ENCODE data around the gene SLC14A1.
"Not testable (repeated sequence)": the region's sequence is repeated elsewhere in the genome, so short reads cannot be mapped to it uniquely, and the experiment has no call there.

SLC14A1 gene

DNA sequence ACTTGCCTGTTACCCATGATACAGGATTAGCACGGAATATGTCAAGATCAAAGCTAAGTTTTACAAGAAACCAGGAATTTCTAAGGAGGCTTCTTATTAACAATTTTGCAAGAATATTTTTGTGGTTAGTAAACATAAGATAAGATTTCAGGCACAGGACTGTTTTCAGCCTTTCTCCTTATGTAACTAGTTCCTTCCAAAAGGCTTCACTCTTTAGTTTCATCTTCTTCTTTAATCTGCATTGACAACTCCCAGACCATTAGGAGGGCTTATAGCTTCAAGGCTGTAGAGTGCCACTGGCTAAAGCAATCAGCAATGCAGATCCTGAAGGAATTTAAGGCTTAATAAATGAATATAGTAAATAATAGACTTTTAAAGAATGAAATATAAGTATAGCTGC, 29.3 kb downstream of the SLC14A1 start:
- H3K14ac ChIP-seq (ENCODE audit: low read length), result no peak overlapping the region
- H2AK5ac ChIP-seq (ENCODE audit: low read depth, low read length), result no peak overlapping the region
- H2BK12ac ChIP-seq (ENCODE audit: low read length), result no peak overlapping the region
- H3K9ac ChIP-seq (ENCODE audit: low read depth, low read length, poor library complexity), result no peak overlapping the region
- H3K4ac ChIP-seq (ENCODE audit: low read length), result no peak overlapping the region
- H4K91ac ChIP-seq (ENCODE audit: low read depth, low read length, poor library complexity), result no peak overlapping the region
- WGBS, 2 donors (ENCODE audit: extremely low coverage in 2 of 2, insufficient read length in 2 of 2, insufficient replicate concordance in 1 of 2), result no CpG with 5 or more reads among the region's 1 CpG
- DNase-seq (ENCODE audit: low spot score), result no peak
- H2BK5ac ChIP-seq (ENCODE audit: low read length), result no peak overlapping the region
- no peak overlapping the region for H2AFZ ChIP-seq (ENCODE audit: low read length)
- H3K4me1 ChIP-seq (ENCODE audit: control insufficient read depth in 2 of 2, insufficient read depth in 1 of 2, low read depth in 1 of 2, low read length in 2 of 2), result no peaks in the 10 kb centered on the region
- H3K23ac ChIP-seq (ENCODE audit: low read depth, low read length, poor library complexity), result no peak overlapping the region
- H3K4me2 ChIP-seq (ENCODE audit: insufficient read depth, low read length, poor library complexity, severe bottlenecking), result no peak overlapping the region
- H3K9me3 ChIP-seq (replicated peaks in 1 of 2; ENCODE audit: control insufficient read depth in 2 of 2, insufficient read depth in 1 of 2, low read depth in 1 of 2, low read length in 2 of 2), result no peaks in the 10 kb centered on the region
- H3K27ac ChIP-seq (replicated peaks; ENCODE audit: low read length), result no peak overlapping the region
- H3K79me1 ChIP-seq (ENCODE audit: low read depth, low read length), result no peaks in the 10 kb centered on the region
- H2BK15ac ChIP-seq (ENCODE audit: low read length), result no peak overlapping the region
- no peak overlapping the region for H3K4me3 ChIP-seq (ENCODE audit: low read length in 2 of 2)
- H3K27me3 ChIP-seq (ENCODE audit: control insufficient read depth in 3 of 3, insufficient read depth in 3 of 3, low read depth in 1 of 3, low read length in 3 of 3), result no peaks in the 10 kb centered on the region
- no peak overlapping the region for H3K18ac ChIP-seq (ENCODE audit: low read length)
- no peaks in the 10 kb centered on the region for H3K36me3 ChIP-seq (replicated peaks in 1 of 2; ENCODE audit: control insufficient read depth in 2 of 2, insufficient read depth in 2 of 2, low read length in 2 of 2)
- H2BK120ac ChIP-seq (ENCODE audit: low read depth, low read length), result no peak overlapping the region
- H4K8ac ChIP-seq (ENCODE audit: low read depth, low read length), result no peak overlapping the region

GRCh38 chr18:45755934-45756333, 32.0 kb downstream of the SLC14A1 start:
- no peak overlapping the region for H3K23ac ChIP-seq (ENCODE audit: low read depth, low read length, poor library complexity)
- no peak overlapping the region for H3K18ac ChIP-seq (ENCODE audit: low read length)
- H3K9me3 ChIP-seq (replicated peaks in 1 of 2; ENCODE audit: control insufficient read depth in 2 of 2, insufficient read depth in 1 of 2, low read depth in 1 of 2, low read length in 2 of 2), result no peaks in the 10 kb centered on the region
- H2BK12ac ChIP-seq (ENCODE audit: low read length), result no peak overlapping the region
- H3K4ac ChIP-seq (ENCODE audit: low read length), result no peak overlapping the region
- no peak overlapping the region for H2BK5ac ChIP-seq (ENCODE audit: low read length)
- no peak overlapping the region for H3K27ac ChIP-seq (replicated peaks; ENCODE audit: low read length)
- no CpG with 5 or more reads among the region's 4 CpGs for WGBS, 2 donors (ENCODE audit: extremely low coverage in 2 of 2, insufficient read length in 2 of 2, insufficient replicate concordance in 1 of 2)
- no peak overlapping the region for H2AK5ac ChIP-seq (ENCODE audit: low read depth, low read length)
- no peak overlapping the region for H3K14ac ChIP-seq (ENCODE audit: low read length)
- no peak overlapping the region for H4K8ac ChIP-seq (ENCODE audit: low read depth, low read length)
- no peak overlapping the region for H2AFZ ChIP-seq (ENCODE audit: low read length)
- H3K9ac ChIP-seq (ENCODE audit: low read depth, low read length, poor library complexity), result no peak overlapping the region
- H3K4me1 ChIP-seq (ENCODE audit: control insufficient read depth in 2 of 2, insufficient read depth in 1 of 2, low read depth in 1 of 2, low read length in 2 of 2), result peaks cover 0 to 7% of the 10 kb centered on the region in 2 donors
- no peak overlapping the region for H3K4me3 ChIP-seq (ENCODE audit: low read length in 2 of 2)
- no peaks in the 10 kb centered on the region for H3K27me3 ChIP-seq (ENCODE audit: control insufficient read depth in 3 of 3, insufficient read depth in 3 of 3, low read depth in 1 of 3, low read length in 3 of 3)
- no peak overlapping the region for H3K4me2 ChIP-seq (ENCODE audit: insufficient read depth, low read length, poor library complexity, severe bottlenecking)
- DNase-seq (ENCODE audit: low spot score), result no peak
- H3K79me1 ChIP-seq (ENCODE audit: low read depth, low read length), result no peaks in the 10 kb centered on the region
- no peaks in the 10 kb centered on the region for H3K36me3 ChIP-seq (replicated peaks in 1 of 2; ENCODE audit: control insufficient read depth in 2 of 2, insufficient read depth in 2 of 2, low read length in 2 of 2)
- H2BK120ac ChIP-seq (ENCODE audit: low read depth, low read length), result no peak overlapping the region
- H4K91ac ChIP-seq (ENCODE audit: low read depth, low read length, poor library complexity), result no peak overlapping the region
- H2BK15ac ChIP-seq (ENCODE audit: low read length), result no peak overlapping the region

DNA sequence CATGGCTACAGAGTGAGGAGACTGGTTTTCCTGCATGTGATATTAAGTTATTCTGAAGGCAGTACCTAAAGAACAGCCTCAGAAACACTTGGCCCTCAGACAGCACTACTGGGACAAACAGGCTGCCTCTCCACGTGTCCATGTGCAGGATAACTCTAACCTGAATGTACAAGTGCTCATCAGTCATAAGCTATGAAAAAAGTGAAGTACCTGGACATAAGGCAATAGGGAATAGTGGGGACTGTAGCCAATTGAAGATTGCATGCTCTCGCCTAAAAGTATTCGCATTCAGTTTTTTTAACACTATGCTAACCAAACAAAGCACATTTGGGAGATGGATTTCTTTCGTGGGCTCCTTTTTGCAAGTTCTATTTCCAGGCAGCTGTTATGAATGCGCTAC, 33.0 kb downstream of the SLC14A1 start:
- Histone ChIP-seq H3K4me3 (ENCODE audit: low read length in 2 of 2) (no peak overlapping the region), H3K14ac (ENCODE audit: low read length) (no peak overlapping the region), H2AFZ (ENCODE audit: low read length) (no peak overlapping the region), H4K8ac (ENCODE audit: low read depth, low read length) (no peak overlapping the region), H2BK12ac (ENCODE audit: low read length) (no peak overlapping the region), H3K9me3 (replicated peaks in 1 of 2; ENCODE audit: control insufficient read depth in 2 of 2, insufficient read depth in 1 of 2, low read depth in 1 of 2, low read length in 2 of 2) (no peaks in the 10 kb centered on the region), H3K4me2 (ENCODE audit: insufficient read depth, low read length, poor library complexity, severe bottlenecking) (no peak overlapping the region), H3K27ac (replicated peaks; ENCODE audit: low read length) (no peak overlapping the region), H3K27me3 (ENCODE audit: control insufficient read depth in 3 of 3, insufficient read depth in 3 of 3, low read depth in 1 of 3, low read length in 3 of 3) (no peaks in the 10 kb centered on the region), H2BK15ac (ENCODE audit: low read length) (no peak overlapping the region), H3K18ac (ENCODE audit: low read length) (no peak overlapping the region), H3K4me1 (ENCODE audit: control insufficient read depth in 2 of 2, insufficient read depth in 1 of 2, low read depth in 1 of 2, low read length in 2 of 2) (peaks cover 0 to 9% of the 10 kb centered on the region in 2 donors), H3K79me1 (ENCODE audit: low read depth, low read length) (no peaks in the 10 kb centered on the region), H4K91ac (ENCODE audit: low read depth, low read length, poor library complexity) (no peak overlapping the region), H2BK120ac (ENCODE audit: low read depth, low read length) (no peak overlapping the region), H3K36me3 (replicated peaks in 1 of 2; ENCODE audit: control insufficient read depth in 2 of 2, insufficient read depth in 2 of 2, low read length in 2 of 2) (no peaks in the 10 kb centered on the region), H2AK5ac (ENCODE audit: low read depth, low read length) (no peak overlapping the region), H3K9ac (ENCODE audit: low read depth, low read length, poor library complexity) (no peak overlapping the region), H2BK5ac (ENCODE audit: low read length) (no peak overlapping the region), H3K4ac (ENCODE audit: low read length) (no peak overlapping the region), H3K23ac (ENCODE audit: low read depth, low read length, poor library complexity) (no peak overlapping the region)
- DNase-seq (ENCODE audit: low spot score), result no peak
- WGBS, 2 donors (ENCODE audit: extremely low coverage in 2 of 2, insufficient read length in 2 of 2, insufficient replicate concordance in 1 of 2), result no CpG with 5 or more reads among the region's 5 CpGs

DNA sequence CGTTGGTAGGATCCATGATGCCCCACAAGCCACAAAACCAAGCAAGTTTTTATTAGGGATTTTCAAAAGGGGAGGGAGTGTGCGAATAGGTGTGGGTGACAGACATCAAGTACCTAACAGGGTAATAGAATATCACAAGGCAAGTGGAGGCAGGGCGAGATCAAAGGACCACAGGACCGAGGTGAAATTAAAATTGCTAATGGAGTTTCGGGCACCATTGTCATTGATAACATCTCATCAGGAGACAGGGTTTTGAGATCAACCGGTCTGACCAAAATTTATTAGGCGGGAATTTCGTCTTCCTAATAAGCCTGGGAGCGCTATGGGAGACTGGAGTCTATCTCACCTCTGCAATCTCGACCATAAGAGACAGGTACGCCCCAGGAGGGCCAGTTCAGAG, 33.7 kb downstream of the SLC14A1 start:
- not testable (repeated sequence) for H3K4ac ChIP-seq (ENCODE audit: low read length); H3K27me3 ChIP-seq (ENCODE audit: control insufficient read depth in 3 of 3, insufficient read depth in 3 of 3, low read depth in 1 of 3, low read length in 3 of 3); DNase-seq (ENCODE audit: low spot score); H4K91ac ChIP-seq (ENCODE audit: low read depth, low read length, poor library complexity); H3K14ac ChIP-seq (ENCODE audit: low read length); H3K4me1 ChIP-seq (ENCODE audit: control insufficient read depth in 2 of 2, insufficient read depth in 1 of 2, low read depth in 1 of 2, low read length in 2 of 2); H2BK12ac ChIP-seq (ENCODE audit: low read length); H2AK5ac ChIP-seq (ENCODE audit: low read depth, low read length); H2BK5ac ChIP-seq (ENCODE audit: low read length); H3K23ac ChIP-seq (ENCODE audit: low read depth, low read length, poor library complexity); H3K4me2 ChIP-seq (ENCODE audit: insufficient read depth, low read length, poor library complexity, severe bottlenecking); H3K27ac ChIP-seq (replicated peaks; ENCODE audit: low read length); H4K8ac ChIP-seq (ENCODE audit: low read depth, low read length); H3K18ac ChIP-seq (ENCODE audit: low read length); H3K9me3 ChIP-seq (replicated peaks in 1 of 2; ENCODE audit: control insufficient read depth in 2 of 2, insufficient read depth in 1 of 2, low read depth in 1 of 2, low read length in 2 of 2); H3K79me1 ChIP-seq (ENCODE audit: low read depth, low read length); H2BK120ac ChIP-seq (ENCODE audit: low read depth, low read length); H2BK15ac ChIP-seq (ENCODE audit: low read length); H3K36me3 ChIP-seq (replicated peaks in 1 of 2; ENCODE audit: control insufficient read depth in 2 of 2, insufficient read depth in 2 of 2, low read length in 2 of 2); H2AFZ ChIP-seq (ENCODE audit: low read length); H3K4me3 ChIP-seq (ENCODE audit: low read length in 2 of 2); H3K9ac ChIP-seq (ENCODE audit: low read depth, low read length, poor library complexity)
- WGBS, 2 donors (ENCODE audit: extremely low coverage in 2 of 2, insufficient read length in 2 of 2, insufficient replicate concordance in 1 of 2), result no CpG with 5 or more reads among the region's 11 CpGs
